NOMO-1 treated with dmso at 0.1 percent for 144 hours (cell line): ENCODE measurements around the gene TNRC6C.

Source experiments
- DNase-seq: peaks from one replicate; lab custom pipeline; 2025; ENCODE audit not compliant: unreplicated experiment; lab: John Stamatoyannopoulos, UW

TNRC6C gene

GRCh38 chr17:78124081-78124835 lies 165.8 kb downstream of the TNRC6C start:
- DNase-seq, result peak; percentile 89

GRCh38 chr17:78124836-78125137 lies 166.3 kb downstream of the TNRC6C start:
- no peak for DNase-seq

GRCh38 chr17:78125138-78125913 lies 166.8 kb downstream of the TNRC6C start:
- no peak for DNase-seq

DNA sequence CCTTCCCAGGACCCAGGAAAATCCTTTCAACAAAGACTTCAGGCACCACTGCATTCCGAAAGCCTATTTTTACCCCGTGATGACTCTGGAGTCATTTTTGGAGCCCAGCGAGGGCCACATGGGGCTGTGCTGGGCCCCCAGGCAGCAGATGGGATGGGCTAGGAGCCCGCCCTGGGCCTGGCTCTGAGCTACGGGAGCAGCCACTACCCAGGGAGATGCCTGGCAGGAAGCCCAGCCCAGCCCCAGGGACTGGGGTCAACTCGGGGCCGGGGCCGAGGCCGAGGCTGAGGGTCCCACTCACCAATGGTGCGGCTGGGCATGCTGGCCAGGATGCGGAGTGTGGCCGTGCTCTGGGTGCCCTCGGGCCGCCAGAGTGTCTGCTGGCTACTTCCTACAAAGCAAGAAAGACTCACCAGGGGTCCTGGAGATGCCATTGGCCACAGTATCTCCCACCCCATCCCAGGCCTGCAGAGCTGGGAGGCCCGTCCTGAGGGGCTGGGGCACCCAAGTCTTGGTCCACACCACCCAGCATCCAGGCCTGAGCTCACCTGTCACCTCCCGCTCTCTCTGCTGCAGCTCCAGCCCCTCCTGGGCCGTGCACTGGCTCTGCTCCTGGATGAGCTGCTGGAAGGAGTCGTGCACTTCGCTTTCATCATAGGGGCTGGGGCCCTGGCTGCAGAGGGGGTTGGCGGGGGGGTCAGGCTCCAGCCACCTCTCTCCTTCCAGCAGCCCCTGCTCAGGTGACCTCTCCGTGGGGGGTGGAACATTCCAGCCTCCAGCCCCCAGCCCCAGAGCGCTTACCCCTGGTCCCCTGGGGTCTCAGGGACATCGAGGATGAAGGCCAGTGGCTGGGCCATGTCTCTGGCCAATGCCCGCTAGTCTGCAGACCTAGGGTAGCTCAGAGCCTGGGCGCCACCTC lies 167.7 kb downstream of the TNRC6C start:
- DNase-seq, result no peak

DNA sequence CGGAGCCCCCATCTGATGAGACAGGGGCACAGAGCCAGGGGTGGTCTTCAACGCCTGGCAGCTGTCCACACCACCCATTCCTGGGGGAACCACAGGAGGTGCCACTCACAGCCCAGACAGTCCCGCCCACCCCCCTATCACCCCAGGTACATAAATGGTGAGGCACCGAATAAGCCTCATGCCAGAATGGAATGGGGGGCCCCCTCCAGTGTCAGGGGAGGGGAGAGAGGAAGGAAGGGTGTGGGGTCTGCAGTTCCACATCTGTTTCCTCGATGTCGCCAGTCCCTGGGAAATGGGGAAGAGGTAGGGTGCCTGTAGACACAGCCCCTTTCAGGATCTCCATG lies 168.4 kb downstream of the TNRC6C start:
- no peak for DNase-seq

DNA sequence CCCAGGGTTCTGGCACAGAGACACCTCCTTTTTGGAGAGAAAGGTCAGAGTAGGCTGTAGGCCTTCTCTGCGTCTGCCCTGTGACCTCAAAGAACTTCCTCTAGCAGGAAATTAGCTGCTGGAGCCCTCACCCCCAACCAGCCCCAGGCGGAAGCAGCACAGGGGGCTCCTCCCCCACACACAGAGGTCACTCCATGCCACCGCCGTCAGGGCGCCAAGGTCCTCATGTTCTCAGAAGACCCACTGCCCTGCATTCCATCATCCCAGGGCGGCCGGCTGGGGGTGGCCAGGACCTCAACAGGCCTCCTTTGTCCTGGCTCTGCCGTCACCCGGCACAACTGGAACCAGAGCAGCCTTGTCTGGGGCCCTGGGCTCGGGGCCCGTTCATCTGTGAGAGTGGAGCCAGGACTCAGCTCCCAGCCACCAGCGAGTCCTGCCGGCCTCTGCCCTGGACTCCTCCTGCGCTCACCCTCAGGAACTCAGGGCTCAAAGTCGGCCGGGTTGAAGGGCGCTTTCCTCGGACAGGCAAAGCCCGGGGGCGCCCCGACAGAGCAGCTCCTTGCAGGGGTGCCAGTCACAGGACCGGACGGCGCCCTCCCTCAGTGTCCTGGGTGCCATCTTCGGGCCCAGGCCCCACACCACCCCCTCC lies 168.9 kb downstream of the TNRC6C start:
- DNase-seq, result peak; percentile 81

DNA sequence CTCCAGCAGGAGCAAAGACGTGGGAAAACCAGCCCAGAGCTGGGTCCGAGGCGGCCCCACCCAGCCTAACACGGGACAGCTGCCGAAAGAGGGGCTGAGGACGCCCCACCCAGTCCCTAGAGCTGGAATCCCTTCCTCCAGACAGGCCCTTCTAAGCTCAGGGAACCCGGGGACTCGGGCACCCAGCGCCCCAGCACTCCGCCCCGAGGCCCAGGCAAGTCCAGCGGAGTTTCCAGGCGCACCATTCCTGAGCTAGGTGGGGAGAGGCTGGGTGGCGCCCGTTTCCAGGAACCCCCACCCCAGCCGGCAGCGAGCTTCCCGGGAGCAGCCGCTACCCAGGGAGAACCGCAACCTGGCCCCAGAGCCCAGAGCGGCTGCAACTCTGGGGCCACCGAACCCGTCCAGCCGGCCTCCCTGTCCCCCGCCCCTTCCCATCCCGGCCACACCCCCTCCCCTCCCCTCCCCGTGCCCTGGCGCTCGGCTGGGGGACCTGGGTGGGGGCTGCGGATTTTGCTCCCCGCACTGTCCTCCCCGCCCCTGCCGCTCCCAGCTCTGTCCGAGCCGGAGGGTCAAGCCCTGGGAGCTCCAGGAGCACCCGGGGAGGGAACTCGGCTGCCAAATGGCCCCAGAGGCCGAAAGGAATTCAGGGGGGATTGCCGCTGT lies 169.5 kb downstream of the TNRC6C start:
- DNase-seq, result no peak

DNA sequence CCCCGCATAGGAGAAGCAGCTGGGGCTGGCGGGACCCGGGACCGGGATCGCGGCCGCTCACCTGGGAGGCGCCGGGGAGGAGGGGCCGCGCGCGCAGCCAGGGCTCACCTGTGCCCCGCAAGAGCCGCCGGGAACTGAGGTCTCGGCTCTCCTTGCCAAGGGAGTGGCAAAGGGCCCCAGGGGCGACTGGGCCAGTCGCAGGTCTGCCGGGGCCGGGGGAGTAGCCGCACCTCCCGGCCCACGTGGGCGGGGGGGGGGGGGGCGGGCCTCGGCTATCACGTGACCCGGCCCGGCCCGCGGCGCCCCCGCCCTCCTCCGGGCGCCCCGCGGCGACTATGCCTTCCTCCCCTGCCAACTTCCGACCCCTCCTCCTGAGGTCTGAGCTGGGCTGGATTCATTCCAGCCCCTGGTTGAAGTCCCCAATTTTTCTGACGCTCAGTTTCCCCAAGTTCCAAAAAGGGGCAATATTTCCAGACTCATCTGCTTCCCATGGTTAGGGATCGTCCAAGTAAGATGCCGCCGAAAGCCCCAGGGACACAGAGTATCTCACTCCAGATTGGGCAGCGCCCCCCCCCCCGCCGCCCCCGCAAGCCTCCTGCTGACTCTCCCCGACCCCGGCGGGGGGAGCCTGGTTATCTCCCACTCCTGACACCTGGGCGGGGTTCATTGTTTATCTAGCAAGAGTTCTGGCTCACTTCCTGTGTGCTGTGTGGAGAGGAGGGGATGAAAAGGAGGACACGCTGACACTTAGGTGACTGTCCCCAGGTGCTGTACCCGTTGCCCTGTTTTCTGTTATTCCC lies 170.2 kb downstream of the TNRC6C start, which contains the start of gene TMC6:
Gene TMC6, minus strand, starts transcription at position 205 of the 800 bp plus-strand sequence. CDS start 1,923 bp downstream, outside the sequence.
- DNase-seq, result peak; percentile 64

GRCh38 chr17:78129351-78130089 lies 171.0 kb downstream of the TNRC6C start:
- DNase-seq, result no peak

DNA sequence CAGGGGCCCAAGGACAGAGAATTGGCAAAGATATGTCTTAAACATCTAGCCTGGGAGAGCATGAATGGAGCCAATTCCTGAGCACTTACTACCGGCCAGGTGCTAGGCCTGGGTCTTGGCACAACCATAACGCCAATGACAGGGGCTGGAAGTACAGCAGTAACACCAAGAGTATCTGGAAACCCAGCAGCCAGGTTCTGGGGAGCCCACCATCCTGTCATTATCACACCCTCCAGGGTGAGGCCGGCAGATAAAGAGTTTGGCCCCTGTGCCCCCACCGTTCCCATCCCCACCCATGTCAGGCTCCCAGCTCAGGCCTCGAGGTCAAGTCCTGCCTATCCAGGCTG lies 171.6 kb downstream of the TNRC6C start:
- DNase-seq, result no peak

GRCh38 chr17:78130437-78131101 lies 172.1 kb downstream of the TNRC6C start, which contains the start of gene TMC8:
Gene TMC8, plus strand, starts transcription at chr17:78130771. Its CDS starts 818 bp downstream, at chr17:78131589.
- DNase-seq, result peak; percentile 88

- DNase-seq, result no peak
These were observed 172.9 kb downstream of the TNRC6C start for GRCh38 chr17:78131172-78132083.

DNA sequence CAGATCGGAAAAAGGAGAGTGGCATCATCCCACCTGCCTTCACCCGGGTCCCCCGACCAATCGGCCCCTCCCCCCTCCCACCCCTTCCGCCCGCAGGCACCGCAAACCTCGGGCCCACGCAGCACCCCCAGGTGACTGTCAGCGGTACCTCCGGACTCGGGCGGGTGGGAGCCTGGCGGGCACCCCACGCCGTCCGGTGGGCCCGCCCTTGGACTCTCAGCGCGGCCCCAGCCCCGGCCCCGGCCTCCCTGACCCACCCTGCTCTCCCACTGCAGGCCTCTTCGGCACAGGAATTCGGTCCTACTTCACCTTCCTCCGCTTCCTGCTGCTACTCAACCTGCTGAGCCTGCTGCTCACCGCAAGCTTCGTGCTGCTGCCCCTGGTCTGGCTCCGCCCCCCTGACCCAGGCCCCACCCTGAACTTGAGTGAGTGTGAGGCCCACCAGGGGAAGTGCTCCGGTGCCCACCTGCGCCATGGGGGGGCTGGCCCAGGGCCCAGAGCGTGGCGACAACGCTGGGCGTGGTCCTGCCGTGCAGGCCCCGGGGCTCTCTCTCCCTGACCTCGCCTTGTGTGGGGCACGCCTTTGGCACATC lies 173.7 kb downstream of the TNRC6C start:
- no peak for DNase-seq

DNA sequence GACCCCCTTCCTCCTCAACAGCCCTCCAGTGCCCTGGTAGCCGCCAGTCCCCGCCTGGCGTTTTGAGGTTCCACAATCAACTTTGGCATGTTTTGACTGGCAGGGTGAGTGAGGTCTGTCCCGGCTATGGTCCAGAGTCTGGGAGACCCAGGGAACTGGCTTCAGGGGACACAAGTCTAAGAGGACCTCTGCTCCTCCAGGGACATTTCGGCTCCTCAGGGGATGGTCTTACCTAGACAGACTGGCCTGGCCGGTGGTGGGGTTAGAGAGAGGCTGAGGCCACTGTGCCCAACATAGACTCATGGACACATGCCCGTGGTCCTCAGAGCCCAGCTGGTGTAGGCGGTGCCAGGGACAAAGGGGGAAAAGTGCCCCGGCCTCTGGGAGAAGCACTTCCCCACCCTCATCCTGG lies 174.3 kb downstream of the TNRC6C start:
- DNase-seq, result no peak

DNA sequence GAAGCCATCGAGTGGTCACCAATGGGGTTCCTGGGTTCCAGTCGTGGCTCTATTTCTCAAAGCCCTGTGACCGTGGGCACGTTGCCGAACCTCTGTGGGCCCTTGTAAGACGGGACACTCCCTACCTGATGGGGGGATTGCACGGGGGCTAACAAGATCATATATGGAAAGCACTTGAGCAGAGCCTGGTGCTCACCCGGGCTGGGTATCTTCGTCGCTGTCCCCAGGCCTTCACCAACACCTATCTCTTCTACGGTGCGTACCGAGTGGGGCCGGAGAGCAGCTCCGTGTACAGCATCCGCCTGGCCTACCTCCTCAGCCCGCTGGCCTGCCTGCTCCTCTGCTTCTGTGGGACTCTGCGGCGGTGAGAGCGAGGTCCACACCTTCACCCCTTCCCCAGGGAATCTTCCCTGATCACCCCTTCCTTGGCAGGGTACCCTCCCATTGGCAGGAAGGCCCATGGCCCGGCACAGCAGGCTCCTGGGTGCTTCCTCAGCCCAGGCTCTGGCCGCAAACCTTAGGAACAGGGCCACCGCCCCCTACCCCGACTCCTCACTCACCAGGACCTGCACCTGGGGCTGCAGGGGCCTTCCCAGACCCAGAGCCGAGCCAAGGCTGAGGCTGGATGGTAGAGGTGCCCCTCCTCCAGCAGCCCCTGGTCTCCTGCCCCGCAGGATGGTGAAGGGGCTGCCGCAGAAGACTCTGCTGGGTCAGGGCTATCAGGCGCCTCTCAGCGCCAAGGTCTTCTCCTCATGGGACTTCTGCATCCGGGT lies 174.9 kb downstream of the TNRC6C start:
- DNase-seq, result no peak
